ENCODE data around the gene TRPT1. TPM values are rescaled to one million over a fixed set of nuclear protein-coding genes. Genes with fewer than 3 reads are reported as not detected.

The TRPT1 gene
- total RNA-seq, 1 experiment from 2014 or later = 56.1 TPM

GRCh38 chr11:64178203-64178602 is 47.8 kb downstream of the TRPT1 start:
- no peak for DNase-seq (ENCODE audit: low spot score)

- DNase-seq (ENCODE audit: low spot score) = no peak
These were observed 49.2 kb downstream of the TRPT1 start for GRCh38 chr11:64176751-64177150.

Other genes starting within 250 kb of the TRPT1 start
- gene OTUB1, start 239.7 kb downstream of the TRPT1 start, total RNA-seq (2014; rRNA removed; shearing (Covaris generic)) = 48.9 and 69.0 TPM in 2 replicates
- gene FLRT1, start 190.3 kb downstream of the TRPT1 start, total RNA-seq (2014; rRNA removed; shearing (Covaris generic)) = 0.80 and 1.4 TPM in 2 replicates
- gene MACROD1, start 60.1 kb downstream of the TRPT1 start, total RNA-seq (2014; rRNA removed; shearing (Covaris generic)) = 4.7 and 5.1 TPM in 2 replicates
- gene STIP1, start 40.0 kb downstream of the TRPT1 start, total RNA-seq (2014; rRNA removed; shearing (Covaris generic)) = 258 and 296 TPM in 2 replicates
- gene FERMT3, start 19.5 kb downstream of the TRPT1 start, total RNA-seq (2014; rRNA removed; shearing (Covaris generic)) = not detected in 2 replicates
- gene NUDT22, start 88 bp upstream of the TRPT1 start, total RNA-seq (2014; rRNA removed; shearing (Covaris generic)) = 39.6 and 47.9 TPM in 2 replicates
- 2.5 and 4.5 TPM in 2 replicates for gene DNAJC4, start 4.4 kb upstream of the TRPT1 start, total RNA-seq (2014; rRNA removed; shearing (Covaris generic))
- 28.8 and 51.6 TPM in 2 replicates for gene VEGFB, start 8.4 kb upstream of the TRPT1 start, total RNA-seq (2014; rRNA removed; shearing (Covaris generic))
- gene FKBP2, start 14.9 kb upstream of the TRPT1 start, total RNA-seq (2014; rRNA removed; shearing (Covaris generic)) = 65.7 and 97.7 TPM in 2 replicates
- 242 and 321 TPM in 2 replicates for gene PPP1R14B, start 20.8 kb upstream of the TRPT1 start, total RNA-seq (2014; rRNA removed; shearing (Covaris generic))
- 10.8 and 12.6 TPM in 2 replicates for gene PLCB3, start 25.3 kb upstream of the TRPT1 start, total RNA-seq (2014; rRNA removed; shearing (Covaris generic))
- 86.4 and 90.5 TPM in 2 replicates for gene BAD, start 58.5 kb upstream of the TRPT1 start, total RNA-seq (2014; rRNA removed; shearing (Covaris generic))
- gene GPR137, start 59.7 kb upstream of the TRPT1 start, total RNA-seq (2014; rRNA removed; shearing (Covaris generic)) = 20.9 and 23.7 TPM in 2 replicates
- gene KCNK4, start 65.1 kb upstream of the TRPT1 start, total RNA-seq (2014; rRNA removed; shearing (Covaris generic)) = not detected in 2 replicates
- gene CATSPERZ, start 74.2 kb upstream of the TRPT1 start, total RNA-seq (2014; rRNA removed; shearing (Covaris generic)) = not detected in 2 replicates
- 16.2 and 28.2 TPM in 2 replicates for gene ESRRA, start 79.3 kb upstream of the TRPT1 start, total RNA-seq (2014; rRNA removed; shearing (Covaris generic))
- gene TRMT112, start 91.4 kb upstream of the TRPT1 start, total RNA-seq (2014; rRNA removed; shearing (Covaris generic)) = 511 and 714 TPM in 2 replicates
- 186 and 206 TPM in 2 replicates for gene PRDX5, start 91.9 kb upstream of the TRPT1 start, total RNA-seq (2014; rRNA removed; shearing (Covaris generic))
- 1.2 and 1.8 TPM in 2 replicates for gene CCDC88B, start 114.0 kb upstream of the TRPT1 start, total RNA-seq (2014; rRNA removed; shearing (Covaris generic))
- gene RPS6KA4, start 133.0 kb upstream of the TRPT1 start, total RNA-seq (2014; rRNA removed; shearing (Covaris generic)) = 20.4 and 33.2 TPM in 2 replicates